Fibroblast of lung (primary cell): ENCODE data around the gene ARSA. TPM values are rescaled to one million over a fixed set of nuclear protein-coding genes. Genes with fewer than 3 reads are reported as not detected.

Source experiments
- DNase-seq, 2 donors: peaks; one replicate each; pipeline versions ENCODE4 v3.0.0 to v3.0.0-alpha.2; 2010; ENCODE audit warnings: low read depth in 2 of 2
- H2AFZ ChIP-seq: 2 replicates; pipeline ENCODE4 v1.5.1; 2012; ENCODE audit warnings: low read length, control low read depth, inconsistent platforms
- H3K27ac ChIP-seq: 2 replicates; pipeline ENCODE4 v1.5.1; 2011; ENCODE audit warnings: low read length, control low read depth; ENCODE audit not compliant: insufficient read depth
- H3K27me3 ChIP-seq: 2 replicates; pipeline ENCODE4 v1.5.1; 2011; ENCODE audit warnings: mild to moderate bottlenecking, low read length; ENCODE audit not compliant: control insufficient read depth, insufficient read depth
- H3K36me3 ChIP-seq: 2 replicates; pipeline ENCODE4 v1.5.1; 2011; ENCODE audit warnings: low read length; ENCODE audit not compliant: control insufficient read depth, insufficient read depth
- H3K4me1 ChIP-seq: 2 replicates; pipeline ENCODE4 v1.5.1; 2011; ENCODE audit warnings: low read length; ENCODE audit not compliant: control insufficient read depth, insufficient read depth; ENCODE audit errors: extremely low read depth
- H3K4me2 ChIP-seq: 2 replicates; pipeline ENCODE4 v1.5.1; 2011; ENCODE audit warnings: low read length, control low read depth; ENCODE audit not compliant: insufficient read depth; ENCODE audit errors: extremely low read depth
- H3K4me3 ChIP-seq, 4 experiments: fragments of 200-600 bp in 1 of 4; sonication (generic) in 1 of 4; replicated peaks in 1 of 4; 2 replicates each; pipeline ENCODE4 v1.5.1; 2011 to 2016; ENCODE audit warnings: low read length in 4 of 4, low read depth in 3 of 4, mild to moderate bottlenecking in 3 of 4, control low read depth in 2 of 4, inconsistent platforms in 1 of 4, mixed read lengths in 1 of 4; ENCODE audit not compliant: insufficient read depth in 1 of 4; ENCODE audit errors: control extremely low read depth in 1 of 4
- H3K79me2 ChIP-seq: 2 replicates; pipeline ENCODE4 v1.5.1; 2012; ENCODE audit warnings: mild to moderate bottlenecking, low read length, inconsistent platforms; ENCODE audit not compliant: control insufficient read depth, insufficient read depth
- H3K9ac ChIP-seq: 2 replicates; pipeline ENCODE4 v1.5.1; 2011; ENCODE audit warnings: mild to moderate bottlenecking, low read length, control low read depth; ENCODE audit not compliant: insufficient read depth
- H3K9me3 ChIP-seq: 2 replicates; pipeline ENCODE4 v1.5.1; 2012; ENCODE audit warnings: low read depth, low read length; ENCODE audit not compliant: control insufficient read depth, insufficient read depth
- H4K20me1 ChIP-seq: 2 replicates; pipeline ENCODE4 v1.5.1; 2011; ENCODE audit warnings: low read length; ENCODE audit not compliant: control insufficient read depth, insufficient read depth; ENCODE audit errors: extremely low read depth
- CTCF ChIP-seq, 2 donors: IDR thresholded peaks in 1 of 2; conservative IDR thresholded peaks in 1 of 2; 1 replicate in 1 of 2; 2 replicates in 1 of 2; pipeline ENCODE4 v1.5.1; 2011 to 2012; ENCODE audit warnings: low read length in 2 of 2, control low read depth in 1 of 2, inconsistent platforms in 1 of 2, low read depth in 1 of 2, mild to moderate bottlenecking in 1 of 2
- EZH2 ChIP-seq: IDR thresholded peaks from 2 replicates; pipeline ENCODE4 v1.5.1; 2012; ENCODE audit warnings: low read length, control low read depth, mild to moderate bottlenecking; ENCODE audit errors: missing control alignments
- polyA plus RNA-seq, 2 donors: library from polyadenylated mRNA; depleted of rRNA in 1 of 2; stranded (reverse) in 1 of 2; unstranded in 1 of 2; fragments of >200 nt; gene quantifications; 2 replicates each; pipeline ENCODE4 v1.2.1, GENCODE V29; 2011 to 2012; ENCODE audit warnings: missing spikeins in 1 of 2
- total RNA-seq: library from RNA; depleted of rRNA; stranded (reverse); fragments of >200 nt; gene quantifications from 2 replicates; pipeline ENCODE4 v1.2.1, GENCODE V29; 2014

Gene ARSA
- total and polyA plus RNA-seq, 2 donors (not counting 1 experiment from before 2014, with no cell fraction given) = 10.5 to 19.5 TPM

GRCh38 chr22:50613291-50613981 lies 14.5 kb downstream of the ARSA start:
- H3K27me3 ChIP-seq = no peaks in the 10 kb centered on the region
- H3K4me1 ChIP-seq = no peaks in the 10 kb centered on the region
- no peaks in the 10 kb centered on the region for H3K79me2 ChIP-seq
- TF ChIP-seq EZH2 (no peak), CTCF (conservative IDR thresholded peaks at IDR 0.05 in 1 of 2, IDR thresholded peaks at IDR 0.05 in 1 of 2; ENCODE audit: low read depth in 1 of 2, low read length in 2 of 2) (no peak)
- H2AFZ ChIP-seq = no peak overlapping the region
- DNase-seq = peak in 1 of 2 donors; percentile 30
- no peak overlapping the region for H3K4me2 ChIP-seq
- no peaks in the 10 kb centered on the region for H4K20me1 ChIP-seq
- H3K27ac ChIP-seq = no peak overlapping the region
- H3K9ac ChIP-seq = no peak overlapping the region
- H3K9me3 ChIP-seq = no peaks in the 10 kb centered on the region
- H3K36me3 ChIP-seq = no peaks in the 10 kb centered on the region
- H3K4me3 ChIP-seq = no peak overlapping the region

- no peak overlapping the region for H3K4me2 ChIP-seq
- no peak overlapping the region for H3K9ac ChIP-seq
- no peaks in the 10 kb centered on the region for H3K79me2 ChIP-seq
- no peak overlapping the region for H3K4me3 ChIP-seq
- no peaks in the 10 kb centered on the region for H3K4me1 ChIP-seq
- no peaks in the 10 kb centered on the region for H3K9me3 ChIP-seq
- H3K27me3 ChIP-seq = no peaks in the 10 kb centered on the region
- no peak for DNase-seq
- no peaks in the 10 kb centered on the region for H3K36me3 ChIP-seq
- H3K27ac ChIP-seq = no peak overlapping the region
- TF ChIP-seq CTCF (conservative IDR thresholded peaks at IDR 0.05 in 1 of 2, IDR thresholded peaks at IDR 0.05 in 1 of 2; ENCODE audit: low read depth in 1 of 2, low read length in 2 of 2) (no peak), EZH2 (peak; percentile 23)
- no peaks in the 10 kb centered on the region for H4K20me1 ChIP-seq
- no peak overlapping the region for H2AFZ ChIP-seq
Observed at GRCh38 chr22:50612528-50613221, 15.3 kb downstream of the ARSA start.

- Histone ChIP-seq H3K36me3 (no peaks in the 10 kb centered on the region), H2AFZ (no peak overlapping the region), H3K4me3 (no peak overlapping the region), H3K9me3 (no peaks in the 10 kb centered on the region), H3K4me1 (no peaks in the 10 kb centered on the region), H3K4me2 (no peak overlapping the region), H4K20me1 (no peaks in the 10 kb centered on the region), H3K27me3 (no peaks in the 10 kb centered on the region), H3K79me2 (no peaks in the 10 kb centered on the region), H3K27ac (no peak overlapping the region), H3K9ac (no peak overlapping the region)
- no peak for TF ChIP-seq EZH2
- no peak for TF ChIP-seq CTCF (conservative IDR thresholded peaks at IDR 0.05 in 1 of 2, IDR thresholded peaks at IDR 0.05 in 1 of 2; ENCODE audit: low read depth in 1 of 2, low read length in 2 of 2)
- no peak for DNase-seq
Observed at GRCh38 chr22:50612168-50612527, 15.8 kb downstream of the ARSA start.
